Activated CD4-positive, CD25-positive, alpha-beta regulatory T cell (primary cell): ENCODE measurements around the gene SND1.

Experiments
- DNase-seq, 4 experiments: peaks; one replicate each; lab custom pipeline; 2025; lab: John Stamatoyannopoulos, UW

SND1 gene

GRCh38 chr7:127651556-127652332 is at the start of gene SND1:
Gene SND1 (plus strand): TSS chr7:127652194. CDS start chr7:127652374, 180 bp downstream.
- DNase-seq: peak; percentile 96 to 99 (median 98)

GRCh38 chr7:127608446-127608845 is 43.5 kb upstream of the SND1 start:
- DNase-seq: no peak

- DNase-seq: no peak
These were observed 42.7 kb upstream of the SND1 start for GRCh38 chr7:127609297-127609696.

- DNase-seq: no peak
These were observed 39.7 kb upstream of the SND1 start for GRCh38 chr7:127612263-127612662.

GRCh38 chr7:127616724-127617123 is 35.3 kb upstream of the SND1 start:
- no peak for DNase-seq

GRCh38 chr7:127618042-127618441 is 34.0 kb upstream of the SND1 start, which contains the start of gene PAX4:
Gene PAX4 (minus strand): TSS chr7:127618142. CDS start chr7:127615928, 2,214 bp downstream.
- DNase-seq: no peak

- no peak for DNase-seq
These were observed 33.2 kb upstream of the SND1 start for GRCh38 chr7:127618775-127619174.

GRCh38 chr7:127619681-127620405 is 32.2 kb upstream of the SND1 start:
- DNase-seq: no peak

- no peak for DNase-seq
These were observed 31.4 kb upstream of the SND1 start for GRCh38 chr7:127620406-127621233.

GRCh38 chr7:127625331-127625730 is 26.7 kb upstream of the SND1 start:
- no peak for DNase-seq

GRCh38 chr7:127628445-127628844 is 23.5 kb upstream of the SND1 start:
- DNase-seq: no peak

GRCh38 chr7:127629268-127629854 is 22.6 kb upstream of the SND1 start:
- DNase-seq: peak in 1 of 4 experiments; percentile 8

GRCh38 chr7:127632276-127632910 is 19.6 kb upstream of the SND1 start:
- no peak for DNase-seq

- DNase-seq: no peak
These were observed 16.2 kb upstream of the SND1 start for GRCh38 chr7:127635659-127636285.

- DNase-seq: no peak
These were observed 13.8 kb upstream of the SND1 start for GRCh38 chr7:127638197-127638596.

GRCh38 chr7:127644484-127644883 is 7.5 kb upstream of the SND1 start:
- DNase-seq: no peak

GRCh38 chr7:127647636-127648035 is 4.4 kb upstream of the SND1 start:
- DNase-seq: no peak

- DNase-seq: no peak
These were observed 3.0 kb upstream of the SND1 start for GRCh38 chr7:127648986-127649385.

GRCh38 chr7:127650847-127651555 is 993 bp upstream of the SND1 start:
- DNase-seq: no peak
